Peyer's patch (tissue), 4 donors: Measurements from ENCODE around the gene C4orf51.
"Not testable (repeated sequence)": the region's sequence is repeated elsewhere in the genome, so short reads cannot be mapped to it uniquely, and the experiment has no call there.

Experiments
- CTCF ChIP-seq, 6 experiments: fragments of 450-650 bp in 4 of 6; fragments of 200-600 bp in 2 of 6; sonication (generic) in 1 of 6; IDR thresholded peaks; one replicate each; pipeline ENCODE4 v1.5.1; 2017 to 2019; ENCODE audit warnings: antibody characterized with exemption in 6 of 6, mild to moderate bottlenecking in 3 of 6, moderate library complexity in 1 of 6
- POLR2A ChIP-seq, 2 donors: fragments of 450-650 bp; IDR thresholded peaks; one replicate each; pipeline ENCODE4 v1.5.1; 2017; ENCODE audit warnings: antibody characterized with exemption in 2 of 2, mild to moderate bottlenecking in 2 of 2, moderate library complexity in 2 of 2

DNA sequence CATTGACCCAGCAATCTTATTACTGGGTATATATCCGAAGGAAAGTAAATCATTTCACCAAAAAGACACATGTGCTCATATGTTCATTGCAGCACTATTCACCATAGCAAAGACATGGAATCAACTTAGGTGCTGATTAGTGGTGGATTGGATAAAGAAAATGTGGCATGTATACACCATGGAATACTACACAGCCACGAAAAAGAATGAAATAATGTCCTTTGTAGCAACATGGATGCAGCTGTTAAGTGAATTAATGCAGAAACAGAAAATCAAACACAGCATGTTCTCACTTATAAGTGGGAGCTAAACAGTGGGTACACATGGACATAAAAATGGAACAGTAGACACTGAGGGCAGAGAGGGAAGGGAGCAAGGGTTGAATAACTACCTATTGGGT is 11.5 kb downstream of the C4orf51 start:
- TF ChIP-seq CTCF, POLR2A (IDR thresholded peaks at IDR 0.05): not testable (repeated sequence)
